Activated naive CD8-positive, alpha-beta T cell treated with anti-CD3 and anti-CD28 coated beads, Interleukin-2, amount 50 U/mL, for 24 hours (primary cell): Measurements from ENCODE around the gene ZBTB8OS.
A peak's percentile ranks its signal among the peaks of the same experiment; 100 is the strongest.
"Not testable (repeated sequence)": the region's sequence is repeated elsewhere in the genome, so short reads cannot be mapped to it uniquely, and the experiment has no call there.

ENCODE experiments used
- ATAC-seq: fragments of 150-1000 bp; cut with Tn5 transposase; one replicate; pipeline ENCODE4 v1.10.0; 2021
- DNase-seq: peaks from one replicate; pipeline ENCODE4 v3.0.0; 2021
- H3K27ac Mint-ChIP-seq: one replicate; pipeline ENCODE4 v1.8.0; 2021; ENCODE audit warnings: mild to moderate bottlenecking, mixed read lengths
- H3K27me3 Mint-ChIP-seq: one replicate; pipeline ENCODE4 v1.8.0; 2021; ENCODE audit warnings: mixed read lengths
- H3K36me3 Mint-ChIP-seq: one replicate; pipeline ENCODE4 v1.8.0; 2021; ENCODE audit warnings: low read depth, mixed read lengths
- H3K4me1 Mint-ChIP-seq: one replicate; pipeline ENCODE4 v1.8.0; 2021; ENCODE audit warnings: mixed read lengths
- H3K4me3 Mint-ChIP-seq: one replicate; pipeline ENCODE4 v1.8.0; 2021; ENCODE audit warnings: mild to moderate bottlenecking, moderate library complexity, mixed read lengths
- H3K9me3 Mint-ChIP-seq: one replicate; pipeline ENCODE4 v1.8.0; 2021; ENCODE audit warnings: mixed read lengths

ZBTB8OS gene

GRCh38 chr1:32668716-32669115 is 18.4 kb upstream of the ZBTB8OS start:
- Mint-ChIP-seq H3K4me1 (peaks cover 11% of the 10 kb centered on the region), H3K36me3 (peaks cover 69% of the 10 kb centered on the region)
- not testable (repeated sequence) for DNase-seq, H3K27me3 Mint-ChIP-seq, H3K4me3 Mint-ChIP-seq, H3K9me3 Mint-ChIP-seq, H3K27ac Mint-ChIP-seq, ATAC-seq

DNA sequence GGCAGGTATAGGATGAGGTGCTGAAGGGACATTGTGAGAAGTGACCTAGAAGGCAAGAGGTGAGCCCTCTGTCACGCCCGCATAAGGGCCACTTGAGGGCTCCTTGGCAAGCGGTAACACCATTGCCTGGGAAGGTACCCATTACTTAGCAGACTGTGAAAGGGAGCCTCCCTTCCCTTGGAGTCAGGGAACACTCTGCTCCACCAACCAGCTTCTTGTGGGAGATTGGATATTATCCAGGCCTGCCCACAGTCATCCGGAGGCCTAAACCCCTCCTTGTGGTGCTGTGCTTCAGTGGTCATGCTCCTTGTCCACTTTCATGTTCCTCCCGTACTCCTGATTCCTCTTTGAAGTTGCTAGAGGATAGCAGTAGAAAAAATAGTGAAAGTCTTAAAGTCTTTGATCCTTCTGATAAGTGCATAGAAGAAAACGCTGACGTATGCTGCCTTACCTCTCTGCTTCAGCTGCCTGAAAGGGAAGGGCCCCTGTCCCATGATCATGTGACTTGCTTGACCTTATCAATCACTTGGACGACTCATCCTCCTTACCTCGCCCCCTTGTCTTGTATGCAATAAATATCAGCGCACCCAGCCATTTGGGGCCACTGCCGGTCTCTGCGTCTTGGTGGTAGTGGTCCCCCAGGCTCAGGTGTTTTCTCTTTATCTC is 16.7 kb upstream of the ZBTB8OS start:
- DNase-seq (no peak), ATAC-seq (no peak)
- Mint-ChIP-seq H3K9me3 (no peaks in the 10 kb centered on the region), H3K36me3 (peaks cover 58% of the 10 kb centered on the region), H3K4me1 (peaks cover 11% of the 10 kb centered on the region), H3K27me3 (no peaks in the 10 kb centered on the region), H3K4me3 (no peak overlapping the region), H3K27ac (no peak overlapping the region)

GRCh38 chr1:32665915-32666314 is 15.6 kb upstream of the ZBTB8OS start:
- no peaks in the 10 kb centered on the region for H3K9me3 Mint-ChIP-seq
- H3K36me3 Mint-ChIP-seq: peaks cover 58% of the 10 kb centered on the region
- no peak for ATAC-seq
- H3K27ac Mint-ChIP-seq: no peak overlapping the region
- H3K4me1 Mint-ChIP-seq: peaks cover 11% of the 10 kb centered on the region
- no peak for DNase-seq
- H3K4me3 Mint-ChIP-seq: no peak overlapping the region
- H3K27me3 Mint-ChIP-seq: no peaks in the 10 kb centered on the region

- DNase-seq (no peak), ATAC-seq (no peak)
- Mint-ChIP-seq H3K4me1 (peaks cover 27% of the 10 kb centered on the region), H3K4me3 (no peak overlapping the region), H3K36me3 (peaks cover 69% of the 10 kb centered on the region), H3K27ac (no peak overlapping the region), H3K9me3 (no peaks in the 10 kb centered on the region), H3K27me3 (no peaks in the 10 kb centered on the region)
These were observed 9.2 kb upstream of the ZBTB8OS start for GRCh38 chr1:32659581-32659980.

- no peaks in the 10 kb centered on the region for H3K9me3 Mint-ChIP-seq
- H3K36me3 Mint-ChIP-seq: peaks cover 56% of the 10 kb centered on the region
- no peak for ATAC-seq
- peaks cover 73% of the 10 kb centered on the region for H3K4me1 Mint-ChIP-seq
- peak overlapping the region; percentile 100 for H3K4me3 Mint-ChIP-seq
- DNase-seq: no peak
- H3K27me3 Mint-ChIP-seq: no peaks in the 10 kb centered on the region
- H3K27ac Mint-ChIP-seq: peak overlapping the region; percentile 100
These were observed 2.1 kb upstream of the ZBTB8OS start for GRCh38 chr1:32652244-32652962.

GRCh38 chr1:32651461-32652073 is 1.2 kb upstream of the ZBTB8OS start:
- peak; percentile 1 for ATAC-seq
- peaks cover 49% of the 10 kb centered on the region for H3K36me3 Mint-ChIP-seq
- peak overlapping the region; percentile 100 for H3K4me3 Mint-ChIP-seq

GRCh38 chr1:32650752-32651460 is 556 bp upstream of the ZBTB8OS start, which contains the start of gene RBBP4:
Gene RBBP4, plus strand, starts transcription at chr1:32651208. Its CDS starts 99 bp downstream, at chr1:32651307.
- DNase-seq (peak; percentile 99), ATAC-seq (peak; percentile 93)
- Mint-ChIP-seq H3K36me3 (peaks cover 48% of the 10 kb centered on the region), H3K4me3 (peak within 1 kb of the TSS; percentile 100), H3K27me3 (no peaks in the 10 kb centered on the region), H3K9me3 (no peaks in the 10 kb centered on the region), H3K27ac (peak within 1 kb of the TSS; percentile 100), H3K4me1 (peaks cover 72% of the 10 kb centered on the region)

More at GRCh38 chr1:32651461-32652073, 1.2 kb upstream of the ZBTB8OS start:
- Mint-ChIP-seq H3K9me3 (no peaks in the 10 kb centered on the region), H3K4me1 (peaks cover 73% of the 10 kb centered on the region), H3K27me3 (no peaks in the 10 kb centered on the region), H3K27ac (peak overlapping the region; percentile 100)
- no peak for DNase-seq

DNA sequence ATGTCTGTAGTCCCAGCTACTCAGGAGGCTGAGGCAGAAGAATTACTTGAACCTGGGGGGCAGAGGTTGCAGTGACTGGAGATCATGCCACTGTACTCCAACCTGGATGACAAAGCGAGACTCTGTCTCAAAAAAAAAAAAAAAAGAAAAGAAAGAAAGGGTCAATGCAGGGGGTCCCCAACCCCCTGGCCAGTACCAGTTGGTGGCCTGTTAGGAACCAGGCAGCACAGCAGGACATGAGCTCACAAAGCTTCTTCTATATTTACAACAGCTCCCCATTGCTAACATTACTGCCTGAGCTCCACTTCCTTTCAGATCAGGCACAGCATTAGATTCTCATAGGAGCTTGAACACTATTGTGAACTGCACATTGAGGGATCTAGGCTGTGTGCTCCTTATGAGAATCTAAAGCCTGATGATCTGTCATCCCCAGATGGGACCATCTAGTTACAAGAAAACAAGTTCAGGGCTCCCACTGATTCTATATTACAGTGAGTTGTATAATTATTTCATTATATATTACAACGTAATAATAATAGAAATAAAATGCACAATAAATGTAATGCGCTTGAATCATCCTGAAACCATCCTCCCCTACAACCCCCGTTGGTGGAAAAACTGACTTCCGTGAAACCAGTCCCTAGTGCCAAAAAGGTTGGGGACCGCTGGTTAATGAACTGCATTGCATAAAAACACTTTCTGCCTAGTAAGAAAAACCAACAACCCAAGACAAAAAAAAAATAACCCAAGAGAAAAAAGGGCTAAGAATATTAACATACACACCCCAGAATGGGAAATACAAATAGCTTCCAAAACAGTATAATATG is 2.8 kb downstream of the ZBTB8OS start:
- ATAC-seq (no peak), DNase-seq (no peak)
- Mint-ChIP-seq H3K4me1 (peaks cover 43% of the 10 kb centered on the region), H3K9me3 (no peaks in the 10 kb centered on the region), H3K4me3 (peak overlapping the region; percentile 100), H3K36me3 (peaks cover 24% of the 10 kb centered on the region), H3K27ac (peak overlapping the region; percentile 87), H3K27me3 (no peaks in the 10 kb centered on the region)

DNA sequence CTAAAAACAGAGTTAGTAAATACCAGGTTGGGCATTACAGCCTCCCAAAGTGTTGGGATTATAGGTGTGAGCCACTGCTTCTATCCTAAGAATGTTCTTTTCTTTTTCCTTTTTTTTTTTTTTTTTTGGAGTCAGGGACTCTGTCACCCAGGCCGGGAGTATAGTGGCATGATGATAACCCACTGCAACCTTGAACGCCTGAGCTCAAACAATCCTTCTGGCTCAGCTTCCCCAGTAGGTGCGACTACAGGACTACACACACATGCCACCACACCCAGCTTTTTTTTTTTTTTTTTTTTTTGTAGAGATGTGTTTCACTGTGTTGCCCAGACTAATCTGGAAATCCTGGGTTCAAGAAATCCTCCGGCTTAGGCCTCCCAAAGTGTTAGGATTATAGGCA is 5.9 kb downstream of the ZBTB8OS start:
- Mint-ChIP-seq H3K27ac (no peak overlapping the region), H3K4me1 (peaks cover 23% of the 10 kb centered on the region), H3K27me3 (no peaks in the 10 kb centered on the region), H3K36me3 (peaks cover 13% of the 10 kb centered on the region), H3K4me3 (no peak overlapping the region), H3K9me3 (no peaks in the 10 kb centered on the region)
- ATAC-seq (no peak), DNase-seq (no peak)

- not testable (repeated sequence) for H3K9me3 Mint-ChIP-seq, H3K27ac Mint-ChIP-seq, H3K4me1 Mint-ChIP-seq, DNase-seq, H3K4me3 Mint-ChIP-seq, ATAC-seq, H3K27me3 Mint-ChIP-seq
- H3K36me3 Mint-ChIP-seq: peaks cover 10% of the 10 kb centered on the region
These were observed 8.0 kb downstream of the ZBTB8OS start for GRCh38 chr1:32642292-32642827.

- Mint-ChIP-seq H3K27ac (no peak overlapping the region), H3K9me3 (no peaks in the 10 kb centered on the region), H3K36me3 (peaks cover 8% of the 10 kb centered on the region), H3K4me3 (no peak overlapping the region), H3K4me1 (no peaks in the 10 kb centered on the region), H3K27me3 (no peaks in the 10 kb centered on the region)
- ATAC-seq (no peak), DNase-seq (no peak)
These were observed 10.8 kb downstream of the ZBTB8OS start for GRCh38 chr1:32639489-32640075.

GRCh38 chr1:32636914-32637645 is 13.3 kb downstream of the ZBTB8OS start:
- Mint-ChIP-seq H3K27ac (no peak overlapping the region), H3K27me3 (no peaks in the 10 kb centered on the region), H3K36me3 (peaks cover 16% of the 10 kb centered on the region), H3K9me3 (no peaks in the 10 kb centered on the region), H3K4me3 (no peak overlapping the region), H3K4me1 (no peaks in the 10 kb centered on the region)
- ATAC-seq (no peak), DNase-seq (no peak)
